ENCODE results near the gene IVL. TPM values are rescaled to one million over a fixed set of nuclear protein-coding genes. Genes with fewer than 3 reads are reported as not detected.

The IVL gene
- total RNA-seq, 1 donor from 2014 or later = 2.3 TPM

- DNase-seq (ENCODE audit: low read depth) = no peak
- TF ChIP-seq CTCF (IDR thresholded peaks at IDR 0.05; ENCODE audit: insufficient read depth, low read length, poor library complexity, severe bottlenecking) = no peak
- H3K4me3 ChIP-seq (ENCODE audit: low read depth, low read length) = no peak overlapping the region
These were observed 32.8 kb downstream of the IVL start for GRCh38 chr1:152941037-152941711.

GRCh38 chr1:152942161-152942560 lies 33.8 kb downstream of the IVL start:
- no peak for DNase-seq (ENCODE audit: low read depth)
- no peak overlapping the region for H3K4me3 ChIP-seq (ENCODE audit: low read depth, low read length)
- H3K36me3 ChIP-seq (ENCODE audit: control insufficient read depth, insufficient read depth, low read length) = no peaks in the 10 kb centered on the region
- TF ChIP-seq CTCF (IDR thresholded peaks at IDR 0.05; ENCODE audit: insufficient read depth, low read length, poor library complexity, severe bottlenecking) = no peak
- no peaks in the 10 kb centered on the region for H3K27me3 ChIP-seq (ENCODE audit: control insufficient read depth, insufficient read depth, low read length)

More at GRCh38 chr1:152941037-152941711, 32.8 kb downstream of the IVL start:
- H3K27me3 ChIP-seq (ENCODE audit: control insufficient read depth, insufficient read depth, low read length) = no peaks in the 10 kb centered on the region
- H3K36me3 ChIP-seq (ENCODE audit: control insufficient read depth, insufficient read depth, low read length) = no peaks in the 10 kb centered on the region

GRCh38 chr1:152946248-152946647 lies 37.9 kb downstream of the IVL start:
- DNase-seq (ENCODE audit: low read depth) = no peak
- Histone ChIP-seq H3K36me3 (ENCODE audit: control insufficient read depth, insufficient read depth, low read length) (no peaks in the 10 kb centered on the region), H3K27me3 (ENCODE audit: control insufficient read depth, insufficient read depth, low read length) (no peaks in the 10 kb centered on the region), H3K4me3 (ENCODE audit: low read depth, low read length) (no peak overlapping the region)
- no peak for TF ChIP-seq CTCF (IDR thresholded peaks at IDR 0.05; ENCODE audit: insufficient read depth, low read length, poor library complexity, severe bottlenecking)

GRCh38 chr1:152946651-152947256 lies 38.4 kb downstream of the IVL start, which contains the start of gene SPRR5:
SPRR5 (plus strand) TSS chr1:152947206; CDS start chr1:152948555, 1,349 bp downstream.
- DNase-seq (ENCODE audit: low read depth) = no peak
- no peaks in the 10 kb centered on the region for H3K27me3 ChIP-seq (ENCODE audit: control insufficient read depth, insufficient read depth, low read length)
- H3K4me3 ChIP-seq (ENCODE audit: low read depth, low read length) = no peak within 1 kb of the TSS
- H3K36me3 ChIP-seq (ENCODE audit: control insufficient read depth, insufficient read depth, low read length) = no peaks in the 10 kb centered on the region
- TF ChIP-seq CTCF (IDR thresholded peaks at IDR 0.05; ENCODE audit: insufficient read depth, low read length, poor library complexity, severe bottlenecking) = no peak

- H3K27me3 ChIP-seq (ENCODE audit: control insufficient read depth, insufficient read depth, low read length) = no peaks in the 10 kb centered on the region
- no peak for TF ChIP-seq CTCF (IDR thresholded peaks at IDR 0.05; ENCODE audit: insufficient read depth, low read length, poor library complexity, severe bottlenecking)
- no peaks in the 10 kb centered on the region for H3K36me3 ChIP-seq (ENCODE audit: control insufficient read depth, insufficient read depth, low read length)
- H3K4me3 ChIP-seq (ENCODE audit: low read depth, low read length) = no peak overlapping the region
- no peak for DNase-seq (ENCODE audit: low read depth)
These were observed 43.4 kb downstream of the IVL start for GRCh38 chr1:152951711-152952110.
